Esophagus squamous epithelium (tissue), 4 donors: ENCODE results near the gene FGF12.

Source experiments
- CTCF ChIP-seq, 6 experiments: fragments of 450-650 bp in 4 of 6; fragments of 200-600 bp in 2 of 6; sonication (generic) in 2 of 6; IDR thresholded peaks; one replicate each; pipeline ENCODE4 v1.5.1; 2016 to 2019; ENCODE audit warnings: antibody characterized with exemption in 6 of 6, mild to moderate bottlenecking in 4 of 6, moderate library complexity in 4 of 6
- POLR2A ChIP-seq, 4 donors: fragments of 450-650 bp; IDR thresholded peaks; one replicate each; pipeline ENCODE4 v1.6.1; 2017; ENCODE audit warnings: antibody characterized with exemption in 4 of 4, mild to moderate bottlenecking in 4 of 4, moderate library complexity in 3 of 4

- TF ChIP-seq CTCF (IDR thresholded peaks at IDR 0.05) (no peak), POLR2A (IDR thresholded peaks at IDR 0.05) (no peak)
Measured at GRCh38 chr3:192514081-192514753, 213.1 kb downstream of the FGF12 start.
